GM18526 (cell line): ENCODE results near the gene TMEM184B.

ENCODE experiments used
- POLR2A ChIP-seq: IDR thresholded peaks from 3 replicates; pipeline ENCODE4 v1.6.1; 2011; ENCODE audit not compliant: insufficient read length; ENCODE audit errors: extremely low read depth

The TMEM184B gene

DNA sequence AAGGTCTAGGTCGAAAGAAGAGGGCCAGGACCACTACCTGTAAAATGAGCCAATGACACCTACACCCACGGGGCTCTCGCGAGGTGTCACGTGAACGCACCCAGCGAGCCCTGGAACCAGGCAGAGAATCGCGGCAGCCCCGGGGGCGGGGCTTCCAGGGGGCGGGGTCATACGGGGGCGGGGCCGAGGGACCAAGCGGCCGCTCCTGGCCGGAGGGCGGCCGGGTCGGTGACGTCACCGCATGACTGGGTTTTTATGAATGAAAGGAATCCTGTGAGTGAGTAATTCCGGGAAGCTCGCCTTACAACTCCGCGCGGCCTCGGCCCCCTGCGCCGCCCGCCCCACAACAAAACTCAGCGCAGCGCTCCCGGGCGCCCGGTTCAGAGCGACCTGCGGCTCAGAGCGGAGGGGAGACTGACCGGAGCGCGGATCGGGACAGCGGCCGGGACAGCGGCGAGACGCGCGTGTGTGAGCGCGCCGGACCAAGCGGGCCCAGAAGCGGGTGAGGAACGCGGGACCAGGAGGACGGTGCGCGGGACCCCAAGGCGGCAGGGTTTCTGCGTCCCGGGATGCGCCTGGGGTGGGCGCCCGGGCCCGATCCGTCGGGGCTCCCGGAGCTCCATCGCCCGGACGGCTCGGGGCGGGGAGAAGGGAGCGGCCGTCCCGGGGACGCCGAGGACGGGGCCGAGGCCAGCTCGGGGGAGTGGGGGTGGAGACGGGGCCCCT is 70.9 kb downstream of the TMEM184B start, which contains the start of gene MAFF:
Gene MAFF (plus strand): TSS at position 284 of the 726 bp plus-strand sequence. CDS start 11,860 bp downstream, outside the sequence.
- TF ChIP-seq POLR2A: peak; percentile 46

DNA sequence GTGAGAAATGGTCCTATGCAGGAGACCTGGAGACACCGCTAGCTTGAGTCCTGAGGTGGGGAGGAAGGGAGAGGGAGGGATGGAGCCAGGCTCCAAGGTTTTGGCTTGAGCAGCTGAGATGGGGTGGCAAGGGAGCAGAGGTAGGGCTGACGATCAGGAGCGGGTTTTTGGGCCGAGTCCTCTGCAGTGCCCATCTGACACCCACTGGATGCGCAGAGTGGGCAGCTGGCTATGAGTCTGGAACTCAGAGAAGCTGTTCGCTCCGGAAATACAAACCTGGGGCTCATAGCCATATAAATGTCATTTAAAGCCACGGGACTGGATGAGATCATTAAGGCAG is 71.5 kb downstream of the TMEM184B start:
- no peak for TF ChIP-seq POLR2A

- no peak for TF ChIP-seq POLR2A
Observed at GRCh38 chr22:38199826-38200559, 72.8 kb downstream of the TMEM184B start.

GRCh38 chr22:38196791-38197419 is 75.9 kb downstream of the TMEM184B start:
- TF ChIP-seq POLR2A: no peak

- TF ChIP-seq POLR2A: no peak
Observed at GRCh38 chr22:38193580-38193979, 79.2 kb downstream of the TMEM184B start.

DNA sequence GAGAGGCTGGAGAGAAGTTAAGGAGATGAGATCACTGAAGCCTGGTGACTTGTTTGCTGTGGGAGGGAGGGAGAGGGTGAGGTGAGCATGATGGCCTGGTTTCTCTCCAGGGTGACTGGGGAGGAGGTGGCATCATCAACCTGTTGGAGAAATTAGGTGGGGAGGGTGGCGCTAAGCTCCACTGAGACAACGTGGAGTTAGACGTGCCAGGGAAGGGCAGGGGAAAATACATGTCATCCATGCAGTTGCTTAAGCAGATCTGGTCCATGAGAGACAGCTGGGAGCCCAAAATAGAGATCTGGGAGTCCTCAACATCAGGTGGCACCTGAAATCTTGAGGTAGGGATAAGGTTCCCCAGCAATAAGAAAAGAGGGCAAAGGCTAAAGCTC is 80.3 kb downstream of the TMEM184B start:
- no peak for TF ChIP-seq POLR2A

GRCh38 chr22:38191731-38192474 is 80.9 kb downstream of the TMEM184B start:
- no peak for TF ChIP-seq POLR2A

DNA sequence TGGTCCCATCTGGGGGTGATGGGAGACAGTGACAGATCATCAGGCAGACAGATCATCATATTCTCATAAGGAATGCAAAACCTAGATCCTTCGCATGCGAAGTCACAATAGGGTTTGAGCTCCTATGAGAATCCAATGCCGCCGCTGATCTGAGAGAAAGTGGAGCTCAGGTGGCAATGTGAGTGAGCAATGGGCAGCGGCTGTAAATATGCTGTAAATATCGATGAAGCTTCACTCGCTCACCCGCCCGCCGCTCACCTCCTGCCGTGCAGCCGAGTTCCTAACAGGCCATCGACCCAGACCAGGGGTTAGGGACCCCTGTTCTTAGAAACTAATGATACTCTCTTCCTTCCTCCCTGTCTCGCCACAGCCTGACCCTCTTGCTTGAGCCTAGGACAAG is 81.8 kb downstream of the TMEM184B start:
- no peak for TF ChIP-seq POLR2A

DNA sequence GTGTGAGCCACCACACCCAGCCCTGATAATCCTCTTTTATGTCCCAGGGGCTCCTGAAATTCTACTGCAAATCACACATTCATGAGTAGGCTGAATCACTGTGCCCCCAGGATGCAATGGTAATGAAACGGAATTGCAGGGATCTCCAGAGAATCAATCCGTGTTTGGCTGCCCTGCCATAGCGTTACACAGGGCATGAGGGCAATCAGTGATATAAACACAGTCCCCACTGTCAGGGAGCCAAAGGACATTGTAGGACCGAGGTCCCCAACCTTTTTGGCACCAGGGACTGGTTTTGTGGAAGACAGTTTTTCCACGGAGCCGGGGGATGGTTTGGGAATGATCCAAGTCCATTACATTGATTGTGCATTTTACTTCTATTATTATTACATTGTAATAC is 82.2 kb downstream of the TMEM184B start:
- no peak for TF ChIP-seq POLR2A

- no peak for TF ChIP-seq POLR2A
Observed at GRCh38 chr22:38189104-38189503, 83.7 kb downstream of the TMEM184B start.

- TF ChIP-seq POLR2A: no peak
Observed at GRCh38 chr22:38187413-38188212, 85.2 kb downstream of the TMEM184B start.

- TF ChIP-seq POLR2A: no peak
Observed at GRCh38 chr22:38186429-38186828, 86.4 kb downstream of the TMEM184B start.

DNA sequence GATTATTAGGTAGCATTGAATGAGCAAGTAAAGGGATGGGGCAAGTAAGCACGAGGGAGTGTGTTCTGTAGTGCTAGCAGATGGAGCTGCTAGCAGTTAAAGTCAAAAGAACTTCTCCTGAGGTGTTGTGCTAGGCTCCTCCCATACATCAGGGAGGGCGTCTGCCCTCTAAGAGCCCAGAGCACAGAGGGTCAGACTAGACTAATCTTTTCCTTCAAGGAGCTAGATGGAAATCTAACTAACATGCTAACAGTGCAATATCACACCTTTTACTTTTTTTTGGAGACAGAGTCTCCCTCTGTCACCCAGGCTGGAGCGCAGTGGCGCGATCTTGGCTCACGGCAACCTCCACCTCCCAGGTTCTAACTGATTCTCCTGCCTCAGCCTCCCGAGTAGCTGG is 88.0 kb downstream of the TMEM184B start:
- TF ChIP-seq POLR2A: no peak

- peak; percentile 32 for TF ChIP-seq POLR2A
Observed at GRCh38 chr22:38181453-38182200, 91.2 kb downstream of the TMEM184B start, which contains the start of gene PLA2G6. Gene PLA2G6, minus strand, starts transcription at chr22:38181830. Its CDS starts 12,404 bp downstream, at chr22:38169426.
